Right ventricle myocardium superior (tissue), 1 donor: Measurements from ENCODE around the gene VASP. TPM values are rescaled to one million over a fixed set of nuclear protein-coding genes. Genes with fewer than 3 reads are reported as not detected.

ENCODE experiments used
- ATAC-seq: fragments of 200-7000 bp; cut with Tn5 transposase; one replicate; pipeline ENCODE4 v1.9.1; 2020; ENCODE audit warnings: mild to moderate bottlenecking; ENCODE audit not compliant: poor library complexity
- DNase-seq: peaks from one replicate; pipeline ENCODE4 v3.0.0-alpha.2; 2020
- intact Hi-C: fragments of 100-400 bp; cut with DNase I; formaldehyde crosslinking; loops from one replicate; pipeline ENCODE4 v1.11.2; 2022
- total RNA-seq: library from RNA; stranded (reverse); fragmentation: NEBNext Ultra II Directional; extraction: Animal tissue kit (Norgen Biotek cat#: 25700); gene quantifications from one replicate; pipeline ENCODE4 v1.2.1, GENCODE V29; 2021
- donor health status: DM: no; HTN: yes; CAD: no; lungs with severe emphysema.

Gene VASP
- total RNA-seq, 1 donor from 2014 or later = 42.9 TPM

DNA sequence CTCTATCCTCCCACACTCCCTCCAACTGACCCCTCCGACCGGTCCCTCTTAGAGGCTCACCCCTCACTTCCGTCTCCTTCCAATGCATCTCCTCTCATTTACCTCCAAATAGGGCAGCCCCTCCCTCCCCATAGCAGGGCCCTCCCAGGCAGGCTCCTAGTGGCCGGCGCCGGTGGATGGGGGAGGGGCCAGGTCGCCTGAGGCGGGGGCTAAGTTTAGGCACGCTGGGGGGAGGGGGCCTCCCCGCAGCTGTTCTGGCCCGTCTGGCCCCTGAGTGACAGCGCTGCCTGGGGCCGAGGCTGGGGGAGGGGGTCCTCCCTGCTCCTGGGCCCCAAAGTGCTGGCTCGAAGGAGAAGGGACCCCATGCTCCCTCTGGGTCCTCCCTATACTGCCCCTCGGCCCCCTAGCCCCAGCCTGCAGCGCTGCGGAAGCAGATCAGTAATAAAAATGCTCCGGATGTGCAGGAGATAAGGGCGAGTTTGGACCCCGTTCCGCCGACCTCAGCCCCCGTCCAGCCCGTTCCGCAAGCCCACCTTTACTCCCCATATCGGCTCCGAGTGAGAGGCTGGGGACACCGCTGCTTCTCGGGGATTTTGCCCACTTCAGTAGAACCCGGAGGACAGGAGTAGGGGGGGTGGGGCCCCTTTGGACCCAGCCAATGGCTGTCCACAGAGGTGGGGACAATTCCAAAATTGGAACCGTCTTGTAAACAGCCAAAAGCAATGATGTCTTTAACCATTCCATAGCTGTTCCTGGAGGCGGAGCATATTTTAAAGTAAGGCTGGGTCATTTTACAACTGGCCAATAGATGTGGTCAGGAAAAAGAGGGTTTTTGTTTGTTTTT is 14.4 kb upstream of the VASP start:
- intact Hi-C loops = no loop called here
- DNase-seq (peak; percentile 73), ATAC-seq (peak; percentile 80)

- ATAC-seq (no peak), DNase-seq (no peak)
- intact Hi-C loops = no loop called here
These were observed 12.9 kb upstream of the VASP start for GRCh38 chr19:45494261-45494916.

GRCh38 chr19:45495178-45495577 is 12.1 kb upstream of the VASP start:
- DNase-seq (no peak), ATAC-seq (no peak)
- intact Hi-C loops = no loop called here

DNA sequence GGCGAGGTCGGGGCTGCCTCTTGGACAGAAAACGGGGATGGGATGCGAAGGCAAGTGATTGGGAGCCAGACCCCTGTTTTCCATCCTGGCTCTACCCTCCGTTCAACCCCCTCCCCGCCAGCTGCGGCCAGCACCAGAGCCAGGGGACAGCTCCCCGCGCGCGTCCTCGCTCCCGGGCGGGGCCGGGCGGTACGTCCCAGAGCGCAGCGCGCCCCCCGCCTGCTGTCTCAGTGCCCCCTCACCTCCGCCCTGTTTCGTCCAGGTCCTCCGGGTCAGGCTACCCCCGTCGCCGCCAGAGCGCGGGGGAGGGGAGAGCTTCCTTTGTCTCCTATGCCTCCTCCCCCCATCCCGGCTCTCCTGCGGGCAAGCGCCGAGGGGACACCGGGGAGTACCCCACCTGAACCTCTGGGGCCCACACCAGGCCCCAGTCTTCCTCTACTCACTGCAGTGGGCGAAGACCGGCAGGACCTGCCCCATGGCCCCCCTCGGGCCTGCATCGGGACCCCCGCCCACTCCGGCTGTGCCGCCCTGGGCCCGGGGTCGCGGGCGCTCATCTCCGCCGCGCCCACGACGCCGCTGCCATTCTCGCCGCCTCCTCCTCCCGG is 10.8 kb upstream of the VASP start:
- intact Hi-C loops = no loop called here
- ATAC-seq (peak; percentile 23), DNase-seq (peak; percentile 70)

GRCh38 chr19:45497791-45498190 is 9.5 kb upstream of the VASP start:
- intact Hi-C loops = no loop called here
- ATAC-seq = no peak
- DNase-seq = no peak

- intact Hi-C loops = no loop called here
- peak; percentile 3 for ATAC-seq
- peak; percentile 58 for DNase-seq
These were observed 8.7 kb upstream of the VASP start, which contains the start of gene PPM1N for GRCh38 chr19:45498411-45499195. TSS of gene PPM1N (plus strand) at chr19:45498443. CDS start at chr19:45498473, 30 bp downstream.

DNA sequence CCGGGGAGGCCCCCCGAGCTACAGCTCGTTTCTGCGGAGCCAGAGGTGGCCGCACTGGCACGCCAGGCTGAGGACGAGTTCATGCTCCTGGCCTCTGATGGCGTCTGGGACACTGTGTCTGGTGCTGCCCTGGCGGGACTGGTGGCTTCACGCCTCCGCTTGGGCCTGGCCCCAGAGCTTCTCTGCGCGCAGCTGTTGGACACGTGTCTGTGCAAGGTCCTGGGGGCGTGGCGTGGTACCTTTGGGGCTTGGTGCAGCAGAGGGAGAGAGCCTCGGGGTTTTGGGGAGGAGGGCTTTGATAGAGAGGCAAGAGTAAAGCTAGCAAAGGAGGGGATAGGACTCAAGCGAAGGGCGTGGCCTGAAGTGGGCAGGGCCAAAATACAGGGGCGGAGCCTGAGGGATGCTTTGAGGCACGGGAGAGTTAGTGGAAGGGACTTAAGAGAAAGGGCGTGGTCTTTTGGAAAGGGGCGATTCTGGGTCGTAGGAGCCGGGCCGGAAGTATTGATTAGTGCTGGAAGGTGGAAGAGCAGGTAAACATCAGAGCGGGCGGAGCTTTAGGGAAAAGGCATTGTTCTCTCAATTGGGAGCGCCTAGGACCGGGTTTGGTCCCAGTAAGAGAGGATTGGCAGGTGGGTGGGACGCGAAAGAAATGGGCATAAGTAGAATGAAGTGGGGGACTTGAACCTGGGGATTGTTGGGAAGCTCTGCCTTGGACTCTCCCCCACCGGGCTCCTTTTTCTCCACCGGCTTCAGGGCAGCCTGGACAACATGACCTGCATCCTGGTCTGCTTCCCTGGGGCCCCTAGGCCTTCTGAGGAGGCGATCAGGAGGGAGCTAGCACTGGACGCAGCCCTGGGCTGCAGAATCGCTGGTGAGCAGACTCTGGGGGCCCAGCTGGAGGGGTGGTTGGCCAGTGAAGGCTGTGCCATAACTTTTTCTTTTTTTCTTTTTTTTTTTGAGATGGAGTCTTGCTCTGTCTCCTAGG is 7.8 kb upstream of the VASP start:
- intact Hi-C loops = no loop called here
- DNase-seq (peak; percentile 62), ATAC-seq (no peak)

DNA sequence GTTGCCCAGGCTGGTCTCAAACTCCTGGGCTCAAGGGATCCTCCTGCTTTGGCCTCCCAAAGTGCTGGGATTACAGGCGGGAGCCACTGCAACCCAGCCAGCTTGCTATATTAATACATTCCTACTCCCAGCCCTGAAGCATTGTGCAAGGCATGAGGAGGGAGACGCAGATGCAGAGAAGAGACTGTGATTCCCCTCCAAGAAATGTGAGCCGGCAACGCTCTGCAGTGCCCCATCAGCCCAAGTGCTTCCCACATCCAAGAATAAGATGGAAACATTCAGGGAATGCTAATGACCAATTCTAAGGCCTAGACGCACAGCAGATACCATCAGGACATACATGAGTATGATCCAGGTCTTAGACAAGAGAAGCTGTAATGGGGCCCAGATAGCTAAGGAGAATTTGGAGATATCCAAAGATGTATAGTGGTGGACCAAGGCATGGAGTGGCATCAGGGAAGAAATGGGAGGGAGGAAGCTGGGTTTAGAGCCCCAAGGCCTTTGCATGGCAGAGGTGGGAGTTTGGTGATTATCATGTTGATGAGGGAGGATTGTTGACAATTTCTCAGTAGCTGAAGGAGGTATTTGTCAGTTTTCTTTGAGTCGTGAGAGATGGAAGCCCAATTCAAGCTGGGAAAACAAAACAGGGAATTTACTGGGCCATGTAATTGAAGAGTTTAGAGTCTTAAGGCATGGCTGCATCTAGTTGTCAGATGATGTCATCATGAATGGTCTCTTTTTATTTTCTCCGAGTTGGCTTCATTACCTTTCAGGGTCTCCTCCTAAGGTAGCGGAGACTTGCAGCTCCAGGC is 6.2 kb upstream of the VASP start:
- ATAC-seq (no peak), DNase-seq (no peak)
- intact Hi-C loops = no loop called here

- ATAC-seq (no peak), DNase-seq (no peak)
- intact Hi-C loops = no loop called here
These were observed 5.6 kb upstream of the VASP start for GRCh38 chr19:45501730-45502014.

DNA sequence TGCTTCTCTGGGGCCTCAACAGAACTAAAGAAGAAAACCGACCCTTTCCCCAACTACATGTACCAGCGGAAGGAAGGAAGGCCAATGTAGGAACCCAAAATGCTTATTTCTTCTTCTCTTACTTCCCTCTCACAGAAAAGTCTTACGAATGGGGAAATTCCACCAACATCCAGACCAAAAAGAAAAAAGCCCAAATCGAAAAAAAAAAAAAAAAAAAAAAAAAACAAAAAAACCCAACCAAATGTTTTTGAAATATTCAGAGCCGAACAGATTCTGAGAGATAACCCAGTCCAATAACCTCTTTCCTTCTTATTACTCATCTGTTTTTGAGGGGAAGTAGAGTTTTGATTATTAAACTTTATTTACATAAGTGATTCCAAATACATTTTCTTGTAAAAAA is 5.2 kb upstream of the VASP start:
- ATAC-seq = no peak
- no peak for DNase-seq
- intact Hi-C loops = no loop called here

DNA sequence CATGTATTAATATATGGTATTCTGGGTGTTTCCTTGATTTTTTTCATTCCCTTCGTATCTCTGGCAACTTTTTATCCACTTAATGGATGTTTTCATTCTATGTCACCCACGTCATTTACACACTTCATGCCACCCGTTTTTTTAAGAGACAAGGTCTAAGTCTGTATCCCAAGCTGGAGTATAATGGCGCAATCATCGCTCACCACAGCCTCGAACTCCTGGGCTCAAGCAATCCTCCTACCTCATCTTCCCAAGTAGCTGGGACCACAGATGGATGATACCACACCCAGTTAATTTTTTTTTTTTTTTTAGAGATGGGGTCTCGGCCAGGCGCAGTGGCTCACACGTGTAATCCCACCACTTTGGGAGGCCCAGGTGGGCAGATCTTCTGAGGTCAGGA is 3.4 kb upstream of the VASP start:
- ATAC-seq (no peak), DNase-seq (no peak)
- intact Hi-C loops = no loop called here

- ATAC-seq = no peak
- intact Hi-C loops = no loop called here
These were observed 1.9 kb upstream of the VASP start for GRCh38 chr19:45505151-45505995.

GRCh38 chr19:45505996-45506245 is 1.4 kb upstream of the VASP start:
- DNase-seq (peak; percentile 29), ATAC-seq (no peak)
- intact Hi-C loops = no loop called here

More at GRCh38 chr19:45505151-45505995, 1.9 kb upstream of the VASP start:
- DNase-seq = peak; percentile 28

- ATAC-seq = peak; percentile 89
- intact Hi-C loops = no loop called here
- peak; percentile 96 for DNase-seq
These were observed 862 bp upstream of the VASP start for GRCh38 chr19:45506246-45506988.

GRCh38 chr19:45507872-45508416 is 665 bp downstream of the VASP start:
- no peak for DNase-seq
- ATAC-seq = no peak
- intact Hi-C loops = no loop called here

DNA sequence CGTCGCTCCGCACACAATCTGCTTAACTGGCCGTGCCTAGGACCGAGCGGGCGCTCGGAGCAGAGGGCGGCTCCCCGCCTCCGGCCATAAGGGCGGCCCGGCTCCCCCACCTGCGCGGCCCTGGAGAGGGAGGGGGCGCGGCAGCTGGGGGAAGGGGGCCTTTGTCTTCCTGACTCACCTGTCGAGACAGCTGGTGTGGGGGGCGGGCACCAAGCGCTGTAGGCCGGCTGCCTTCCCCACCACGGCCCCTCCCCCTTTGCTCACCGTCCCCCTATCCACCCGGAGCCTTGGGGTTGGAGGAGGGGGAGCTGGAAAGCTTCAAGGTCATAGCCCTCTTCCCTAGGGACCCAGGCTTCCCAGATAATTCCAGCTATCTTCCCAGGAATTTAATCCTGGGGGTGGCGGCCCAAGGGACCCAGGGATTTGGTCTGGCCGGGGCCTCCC is 1.2 kb downstream of the VASP start:
- DNase-seq (peak; percentile 62), ATAC-seq (peak; percentile 4)
- intact Hi-C loops = no loop called here
